Karpas-422 (cell line): Measurements from ENCODE around the gene TMEM178A. TPM values are rescaled to one million over a fixed set of nuclear protein-coding genes. Genes with fewer than 3 reads are reported as not detected.

Experiments
- DNase-seq: peaks from one replicate; pipeline ENCODE4 v3.0.0-alpha.2; 2015
- H2AFZ ChIP-seq: fragments of 200-600 bp; sonication (generic); 2 replicates; pipeline ENCODE4 v1.6.1; 2014; ENCODE audit warnings: antibody characterized with exemption, low read length, mixed read lengths
- H3K27ac ChIP-seq: fragments of 200-600 bp; sonication (generic); 2 replicates; pipeline ENCODE4 v1.5.1; 2014; ENCODE audit warnings: mild to moderate bottlenecking, low read length, moderate library complexity
- H3K27me3 ChIP-seq: fragments of 200-600 bp; sonication (generic); 2 replicates; pipeline ENCODE4 v1.6.1; 2014; ENCODE audit warnings: low read length, mixed read lengths
- H3K36me3 ChIP-seq: fragments of 200-600 bp; sonication (generic); 2 replicates; pipeline ENCODE4 v1.6.1; 2014; ENCODE audit warnings: low read length, mixed read lengths; ENCODE audit not compliant: insufficient read depth
- H3K4me1 ChIP-seq: fragments of 200-600 bp; sonication (generic); 2 replicates; pipeline ENCODE4 v1.6.1; 2014; ENCODE audit warnings: mild to moderate bottlenecking, low read length, mixed read lengths
- H3K4me2 ChIP-seq: fragments of 200-600 bp; sonication (generic); 2 replicates; pipeline ENCODE4 v1.6.1; 2014; ENCODE audit warnings: low read length, low read depth, mild to moderate bottlenecking; ENCODE audit not compliant: poor library complexity, severe bottlenecking
- H3K4me3 ChIP-seq: fragments of 200-600 bp; sonication (generic); 2 replicates; pipeline ENCODE4 v1.5.1; 2014; ENCODE audit warnings: mild to moderate bottlenecking, antibody characterized with exemption, low read length, mixed read lengths
- H3K79me2 ChIP-seq: fragments of 200-600 bp; sonication (generic); 2 replicates; pipeline ENCODE4 v1.6.1; 2014; ENCODE audit warnings: mild to moderate bottlenecking, low read length, mixed read lengths
- H3K9ac ChIP-seq: fragments of 200-600 bp; sonication (generic); 2 replicates; pipeline ENCODE4 v1.6.0; 2014; ENCODE audit warnings: low read length
- H3K9me2 ChIP-seq: fragments of 200-600 bp; sonication (generic), shearing (Covaris generic); replicated peaks from 2 replicates; pipeline ENCODE4 v1.6.0; 2014; ENCODE audit warnings: mild to moderate bottlenecking, low read length, moderate library complexity; ENCODE audit not compliant: insufficient read depth
- H3K9me3 ChIP-seq: fragments of 300-700, 200-600 bp; sonication (generic); 2 replicates; pipeline ENCODE4 v1.6.1; 2014; ENCODE audit warnings: low read length, mixed read lengths
- H4K20me1 ChIP-seq: fragments of 200-600 bp; sonication (generic); 2 replicates; pipeline ENCODE4 v1.6.1; 2014; ENCODE audit warnings: mild to moderate bottlenecking, antibody characterized with exemption, low read length, low read depth; ENCODE audit not compliant: insufficient read depth
- total RNA-seq: library from RNA; depleted of rRNA; stranded (reverse); fragments of >200 nt; shearing (Covaris generic); gene quantifications from 2 replicates; pipeline ENCODE4 v1.2.3, GENCODE V29; 2014; ENCODE audit warnings: low replicate concordance

The TMEM178A gene
- total RNA-seq, 1 experiment from 2014 or later: not detected

DNA sequence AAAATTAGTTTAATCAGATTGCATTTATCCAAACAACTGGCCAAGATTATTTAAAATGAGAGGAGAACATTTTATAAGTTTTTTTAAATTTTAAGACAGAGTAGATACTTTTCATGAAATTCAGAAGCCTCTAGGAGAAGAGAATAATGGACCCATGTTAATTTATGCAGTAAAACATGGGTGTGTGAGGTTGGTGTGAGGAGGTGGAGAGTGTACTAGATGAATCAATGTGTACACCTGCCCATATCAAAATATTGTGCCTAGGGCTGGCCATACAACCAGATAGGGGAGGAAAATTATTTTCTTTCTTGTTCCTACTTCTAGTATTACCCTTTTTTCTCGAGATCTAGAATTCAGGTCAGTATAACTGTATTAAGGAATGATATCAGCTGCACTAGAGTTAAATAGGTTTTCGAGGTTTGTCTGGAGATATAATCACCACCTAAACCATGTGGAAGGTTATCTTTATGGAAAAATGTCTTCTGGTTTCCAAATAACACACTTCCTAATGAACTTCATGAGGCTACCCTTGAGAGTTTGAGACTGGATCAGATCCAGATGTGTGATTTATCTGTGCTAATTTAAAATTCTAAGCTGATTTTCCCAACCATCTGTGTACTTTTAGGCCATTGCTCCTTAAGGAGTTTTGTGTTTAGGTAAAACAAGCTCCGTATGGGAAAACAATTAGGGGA, 37.6 kb downstream of the TMEM178A start:
- no peaks in the 10 kb centered on the region for H4K20me1 ChIP-seq
- no peaks in the 10 kb centered on the region for H3K9me2 ChIP-seq
- DNase-seq: no peak
- H3K79me2 ChIP-seq: no peaks in the 10 kb centered on the region
- no peak overlapping the region for H3K9ac ChIP-seq
- H3K36me3 ChIP-seq: no peaks in the 10 kb centered on the region
- peaks cover 3% of the 10 kb centered on the region for H3K9me3 ChIP-seq
- H3K27ac ChIP-seq: no peak overlapping the region
- H3K4me3 ChIP-seq: no peak overlapping the region
- no peaks in the 10 kb centered on the region for H3K27me3 ChIP-seq
- H3K4me1 ChIP-seq: no peaks in the 10 kb centered on the region
- H2AFZ ChIP-seq: no peak overlapping the region
- H3K4me2 ChIP-seq: no peak overlapping the region

DNA sequence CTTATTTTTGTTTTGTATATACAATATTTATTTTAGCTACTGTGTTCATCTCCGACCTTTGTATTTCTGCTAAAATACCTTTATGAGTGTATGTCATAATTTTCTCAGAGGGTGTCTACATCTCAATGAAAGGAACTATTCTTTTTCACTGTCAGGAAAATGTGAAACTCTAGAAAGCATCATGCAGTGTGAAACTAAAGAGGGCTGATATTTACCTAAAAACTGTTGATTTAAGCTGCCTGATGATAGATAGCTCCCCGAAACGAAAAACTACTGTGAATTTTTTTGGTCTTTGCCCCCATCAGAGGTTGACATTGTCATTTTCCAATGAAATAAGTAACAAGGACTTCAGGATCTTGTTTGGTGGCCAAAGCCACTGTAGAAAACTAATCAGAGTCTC, 38.8 kb downstream of the TMEM178A start:
- H3K4me3 ChIP-seq: no peak overlapping the region
- no peak overlapping the region for H3K27ac ChIP-seq

DNA sequence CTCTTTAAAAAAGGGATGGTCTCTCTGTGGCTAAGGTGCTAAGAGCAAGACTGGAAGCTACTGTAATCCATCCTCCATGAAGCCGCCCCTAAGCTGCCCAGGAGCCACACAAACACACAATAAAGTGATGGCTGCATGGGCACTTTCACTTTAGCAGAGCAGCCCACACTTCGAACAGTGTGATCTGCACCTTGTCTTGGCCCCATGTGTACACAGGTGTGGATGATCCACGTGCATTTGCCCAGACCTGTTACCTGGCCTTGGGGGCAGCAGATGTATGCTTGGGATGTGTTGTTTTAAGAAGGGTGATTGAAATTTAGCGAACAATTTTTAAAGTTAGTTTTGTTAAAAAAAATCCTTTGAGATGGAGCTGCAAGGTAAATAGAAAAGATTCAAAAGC, 39.9 kb downstream of the TMEM178A start:
- Histone ChIP-seq H3K4me3 (no peak overlapping the region), H2AFZ (no peak overlapping the region), H3K27me3 (no peaks in the 10 kb centered on the region), H3K27ac (no peak overlapping the region), H3K9ac (no peak overlapping the region), H3K9me2 (no peaks in the 10 kb centered on the region), H3K9me3 (peaks cover 3% of the 10 kb centered on the region), H3K4me2 (no peak overlapping the region), H3K79me2 (no peaks in the 10 kb centered on the region), H3K4me1 (no peaks in the 10 kb centered on the region), H4K20me1 (no peaks in the 10 kb centered on the region), H3K36me3 (no peaks in the 10 kb centered on the region)
- DNase-seq: no peak

More for the DNA sequence above, 38.8 kb downstream of the TMEM178A start:
- H4K20me1 ChIP-seq: no peaks in the 10 kb centered on the region
- no peak overlapping the region for H3K4me2 ChIP-seq
- H2AFZ ChIP-seq: no peak overlapping the region
- H3K9me3 ChIP-seq: peaks cover 3% of the 10 kb centered on the region
- no peaks in the 10 kb centered on the region for H3K9me2 ChIP-seq
- H3K79me2 ChIP-seq: no peaks in the 10 kb centered on the region
- H3K36me3 ChIP-seq: no peaks in the 10 kb centered on the region
- no peaks in the 10 kb centered on the region for H3K27me3 ChIP-seq
- no peaks in the 10 kb centered on the region for H3K4me1 ChIP-seq
- no peak overlapping the region for H3K9ac ChIP-seq
- DNase-seq: no peak

DNA sequence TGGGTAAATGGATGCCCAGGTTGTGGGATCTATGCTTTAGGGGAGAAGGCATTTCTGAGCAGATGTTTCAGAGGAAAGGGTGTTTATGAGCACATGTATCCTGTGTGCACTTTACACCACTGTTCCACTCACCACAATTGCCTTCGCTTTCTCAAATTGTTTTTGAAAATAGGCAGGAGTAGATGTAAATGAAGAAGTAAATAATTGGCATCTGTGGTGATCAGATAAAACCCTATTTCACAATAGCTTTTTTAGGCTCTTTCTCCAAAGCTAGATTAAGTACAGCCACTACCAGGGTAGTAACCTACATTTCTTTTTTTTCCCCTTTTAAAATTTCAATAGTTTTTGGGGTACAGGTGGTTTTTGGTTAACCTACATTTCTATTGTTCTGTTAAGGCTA, 40.6 kb downstream of the TMEM178A start:
- Histone ChIP-seq H3K9ac (no peak overlapping the region), H3K4me1 (no peaks in the 10 kb centered on the region), H3K27ac (no peak overlapping the region), H3K27me3 (no peaks in the 10 kb centered on the region), H4K20me1 (no peaks in the 10 kb centered on the region), H3K9me3 (peaks cover 3% of the 10 kb centered on the region), H3K79me2 (no peaks in the 10 kb centered on the region), H3K4me3 (no peak overlapping the region), H3K36me3 (no peaks in the 10 kb centered on the region), H3K9me2 (no peaks in the 10 kb centered on the region), H2AFZ (no peak overlapping the region), H3K4me2 (no peak overlapping the region)
- no peak for DNase-seq

DNA sequence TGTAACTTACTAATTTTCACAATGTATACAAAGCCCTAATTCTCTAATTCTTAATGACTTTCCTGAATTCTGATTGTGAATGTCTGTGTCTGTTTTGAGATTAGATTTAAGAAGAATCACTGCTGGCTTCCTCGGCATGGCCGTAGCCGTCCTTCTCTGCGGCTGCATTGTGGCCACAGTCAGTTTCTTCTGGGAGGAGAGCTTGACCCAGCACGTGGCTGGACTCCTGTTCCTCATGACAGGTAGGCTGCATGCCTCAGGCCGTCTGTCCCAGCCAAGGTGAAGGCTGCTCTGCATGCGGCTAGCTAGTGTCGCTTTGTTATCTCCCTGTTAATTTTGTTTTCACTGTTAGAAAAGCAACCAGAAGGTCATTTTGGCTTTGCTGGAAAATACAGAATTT, 41.2 kb downstream of the TMEM178A start:
- H3K27me3 ChIP-seq: no peaks in the 10 kb centered on the region
- H3K36me3 ChIP-seq: no peaks in the 10 kb centered on the region
- H3K9ac ChIP-seq: no peak overlapping the region
- no peak overlapping the region for H3K4me2 ChIP-seq
- peaks cover 3% of the 10 kb centered on the region; the same call in 1 of the 2 replicates for H3K9me3 ChIP-seq
- H3K4me1 ChIP-seq: no peaks in the 10 kb centered on the region
- H2AFZ ChIP-seq: no peak overlapping the region
- DNase-seq: no peak
- no peak overlapping the region for H3K27ac ChIP-seq
- H3K4me3 ChIP-seq: no peak overlapping the region
- H4K20me1 ChIP-seq: no peaks in the 10 kb centered on the region
- no peaks in the 10 kb centered on the region for H3K79me2 ChIP-seq
- H3K9me2 ChIP-seq: no peaks in the 10 kb centered on the region

DNA sequence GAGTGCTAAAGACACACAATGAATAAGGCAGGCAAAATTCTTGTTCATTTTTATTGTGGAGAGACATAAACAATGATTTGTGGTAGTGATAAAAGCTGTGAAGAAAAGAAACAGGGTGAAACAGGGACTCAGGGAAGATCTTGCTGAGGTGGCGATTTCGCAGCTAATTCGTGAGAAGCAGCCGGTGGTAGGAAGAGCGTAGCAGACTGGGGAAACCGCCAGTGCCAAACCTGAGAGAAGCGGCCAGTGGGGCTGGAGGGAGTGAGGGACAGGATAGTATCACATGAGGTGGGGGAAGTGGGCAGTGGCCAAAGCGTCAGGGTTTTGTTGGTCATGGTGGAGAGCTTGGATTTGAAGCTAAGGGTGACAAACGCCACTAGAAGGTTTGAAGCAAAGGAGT, 42.3 kb downstream of the TMEM178A start:
- Histone ChIP-seq H2AFZ (no peak overlapping the region), H3K36me3 (no peaks in the 10 kb centered on the region), H3K4me3 (no peak overlapping the region), H3K9me2 (no peaks in the 10 kb centered on the region), H3K4me2 (no peak overlapping the region), H3K4me1 (no peaks in the 10 kb centered on the region), H3K27ac (no peak overlapping the region), H4K20me1 (no peaks in the 10 kb centered on the region), H3K27me3 (no peaks in the 10 kb centered on the region), H3K9ac (no peak overlapping the region), H3K9me3 (no peaks in the 10 kb centered on the region), H3K79me2 (no peaks in the 10 kb centered on the region)
- no peak for DNase-seq

DNA sequence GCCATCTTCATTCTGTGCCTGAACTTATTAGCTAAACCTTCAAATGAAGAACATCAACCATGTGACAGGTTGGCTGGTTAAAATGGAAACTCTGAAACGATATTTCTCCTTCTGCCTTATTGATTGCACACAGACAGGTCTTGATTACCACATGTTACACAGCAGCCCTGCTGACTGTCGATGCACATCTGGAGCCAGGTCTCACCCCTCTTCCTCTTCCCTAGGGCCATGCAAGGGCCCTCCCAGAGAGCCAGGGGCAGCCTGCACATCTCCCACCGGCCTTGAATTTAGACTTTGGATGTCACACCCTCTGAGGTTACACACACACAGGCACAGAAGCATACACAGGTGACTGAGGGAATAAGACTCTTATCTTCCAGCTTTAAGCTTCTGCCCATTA, 45.1 kb downstream of the TMEM178A start:
- H3K27me3 ChIP-seq: no peaks in the 10 kb centered on the region
- H3K9ac ChIP-seq: no peak overlapping the region
- DNase-seq: no peak
- H3K79me2 ChIP-seq: no peaks in the 10 kb centered on the region
- no peaks in the 10 kb centered on the region for H3K36me3 ChIP-seq
- H3K4me3 ChIP-seq: no peak overlapping the region
- no peaks in the 10 kb centered on the region for H3K9me3 ChIP-seq
- no peaks in the 10 kb centered on the region for H3K9me2 ChIP-seq
- H3K4me1 ChIP-seq: no peaks in the 10 kb centered on the region
- H2AFZ ChIP-seq: no peak overlapping the region
- H3K27ac ChIP-seq: no peak overlapping the region
- no peak overlapping the region for H3K4me2 ChIP-seq
- no peaks in the 10 kb centered on the region for H4K20me1 ChIP-seq

DNA sequence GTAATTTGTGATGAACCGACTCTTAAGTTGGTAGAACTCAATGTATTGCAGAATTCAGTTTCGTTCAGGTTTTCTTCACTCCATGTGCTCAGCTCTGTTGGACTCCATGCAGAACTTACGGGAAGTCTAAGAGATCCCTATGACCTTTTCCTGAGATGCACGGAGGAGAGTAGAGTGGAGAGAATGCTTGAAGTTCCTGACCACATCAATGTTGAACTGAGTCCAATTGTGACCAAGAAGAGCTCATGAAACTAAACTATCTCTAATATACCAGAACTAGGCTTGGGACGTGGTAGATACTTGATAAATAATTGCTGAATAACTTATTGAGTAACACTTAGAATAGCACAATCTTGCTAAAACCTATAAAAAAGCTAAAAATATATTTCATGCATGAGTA, 47.2 kb downstream of the TMEM178A start:
- Histone ChIP-seq H3K36me3 (no peaks in the 10 kb centered on the region), H3K9ac (no peak overlapping the region), H3K4me3 (no peak overlapping the region), H2AFZ (no peak overlapping the region), H4K20me1 (no peaks in the 10 kb centered on the region), H3K9me2 (no peaks in the 10 kb centered on the region), H3K27me3 (no peaks in the 10 kb centered on the region), H3K4me2 (no peak overlapping the region), H3K27ac (no peak overlapping the region), H3K4me1 (no peaks in the 10 kb centered on the region), H3K9me3 (no peaks in the 10 kb centered on the region), H3K79me2 (no peaks in the 10 kb centered on the region)
- no peak for DNase-seq
